K562 (cell line): ENCODE results near the gene PRR23B. TPM values are rescaled to one million over a fixed set of nuclear protein-coding genes. Genes with fewer than 3 reads are reported as not detected.

Experiments used
- ATAC-seq: fragments of 200-7000 bp; cut with Tn5 transposase; 3 replicates; pipeline ENCODE4 v1.9.1; 2020; ENCODE audit warnings: moderate library complexity
- BruUV-seq: library from RNA; stranded (reverse); fragments of 400-500 nt; replicated peaks from 2 replicates; lab custom pipeline; 2021; lab: Mats Ljungman, UMichigan
- CTCF ChIA-PET: fragments of 300-600 bp; formaldehyde crosslinking; extraction: SDS; loops from one replicate; lab custom pipeline; 2021; ENCODE audit warnings: low intra/inter-chr PET ratio; lab: Yijun Ruan, JAX
- POLR2A ChIA-PET: fragments of 300-600, 350-650 bp; sonication (Branson Sonifier 250); formaldehyde crosslinking; extraction: SDS; loops from one replicate; lab custom pipeline; 2021; ENCODE audit warnings: antibody characterized with exemption, inconsistent platforms; lab: Yijun Ruan, JAX
- DNase-seq, 4 experiments: peaks; one replicate each; pipeline versions ENCODE4 v3.0.0 to v3.0.0-alpha.2; 2011 to 2018; ENCODE audit warnings: low spot score in 3 of 4, mixed read lengths in 3 of 4; ENCODE audit errors: extremely low read depth in 1 of 4
- FAIRE-seq: peaks from 2 replicates; lab custom pipeline; 2011; peaks lifted over from hg19 to GRCh38; lab: Jason Lieb, UNC
- H2AFZ ChIP-seq: 2 replicates; pipeline ENCODE4 v1.6.0; 2011; ENCODE audit warnings: low read depth, low read length, control low read depth, inconsistent platforms
- H3K27ac ChIP-seq: fragments of 200-600 bp; 3 replicates; pipeline ENCODE4 v1.8.0; 2011; ENCODE audit warnings: low read depth, mild to moderate bottlenecking, control low read depth, inconsistent platforms, low read length, moderate library complexity, mixed read lengths; ENCODE audit errors: extremely low read depth
- H3K27me3 ChIP-seq, 2 experiments: fragments of 300-600 bp in 1 of 2; 2 replicates in 1 of 2; 3 replicates in 1 of 2; pipeline versions ENCODE4 v1.6.0 to v1.8.0; 2011; ENCODE audit warnings: inconsistent platforms in 2 of 2, low read length in 2 of 2, mild to moderate bottlenecking in 1 of 2, mixed read lengths in 1 of 2, moderate library complexity in 1 of 2; ENCODE audit not compliant: control insufficient read depth in 2 of 2, insufficient read depth in 2 of 2
- H3K36me3 ChIP-seq: fragments of 300-600 bp; 3 replicates; pipeline ENCODE4 v1.8.0; 2011; ENCODE audit warnings: mild to moderate bottlenecking, low read length, inconsistent platforms; ENCODE audit not compliant: control insufficient read depth, insufficient read depth
- H3K4me1 ChIP-seq, 2 experiments: fragments of 200-600 bp in 1 of 2; replicated peaks in 1 of 2; 2 replicates in 1 of 2; 3 replicates in 1 of 2; pipeline versions ENCODE4 v1.5.1 to v1.8.0; 2011; ENCODE audit warnings: inconsistent platforms in 2 of 2, low read length in 2 of 2, mild to moderate bottlenecking in 1 of 2, mixed read lengths in 1 of 2, moderate library complexity in 1 of 2; ENCODE audit not compliant: control insufficient read depth in 2 of 2, insufficient read depth in 2 of 2
- H3K4me2 ChIP-seq: 2 replicates; pipeline ENCODE4 v1.6.1; 2011; ENCODE audit warnings: low read length, control low read depth, inconsistent platforms, mixed read lengths; ENCODE audit not compliant: insufficient read depth
- H3K4me3 ChIP-seq: fragments of 200-600 bp; sonication (generic), shearing (Covaris generic); 2 replicates; pipeline ENCODE4 v1.5.1; 2016; ENCODE audit warnings: control low read depth, inconsistent platforms
- H3K79me2 ChIP-seq: fragments of 200-600 bp; 3 replicates; pipeline ENCODE4 v1.8.0; 2011; ENCODE audit warnings: low read length, inconsistent platforms; ENCODE audit not compliant: control insufficient read depth, insufficient read depth
- H3K9ac ChIP-seq, 2 experiments: 2 replicates each; pipeline versions ENCODE4 v1.6.0 to v1.6.1; 2011; ENCODE audit warnings: low read depth in 2 of 2, low read length in 2 of 2, control low read depth in 1 of 2, inconsistent platforms in 1 of 2, mild to moderate bottlenecking in 1 of 2, mixed read lengths in 1 of 2; ENCODE audit not compliant: insufficient read depth in 1 of 2
- H3K9me1 ChIP-seq: one replicate; pipeline ENCODE4 v1.6.0; 2011; ENCODE audit warnings: inconsistent platforms, mild to moderate bottlenecking, low read length, moderate library complexity; ENCODE audit not compliant: control insufficient read depth, insufficient read depth
- H3K9me3 ChIP-seq: replicated peaks from 2 replicates; pipeline ENCODE4 v1.5.1; 2011; ENCODE audit warnings: low read depth, low read length, inconsistent platforms; ENCODE audit not compliant: control insufficient read depth, insufficient read depth
- H4K20me1 ChIP-seq: replicated peaks from 2 replicates; pipeline ENCODE4 v1.6.1; 2011; ENCODE audit warnings: low read length, inconsistent platforms, mixed read lengths; ENCODE audit not compliant: control insufficient read depth, insufficient read depth
- ADNP ChIP-seq: fragments of 200-800 bp; sonication (Bioruptor generic); IDR thresholded peaks from 2 replicates; pipeline ENCODE4 v1.6.1; 2016; ENCODE audit warnings: missing genetic modification characterization, missing compliant biosample characterization
- ELF4 ChIP-seq: fragments of 450-650 bp; formaldehyde crosslinking; IDR thresholded peaks from 2 replicates; pipeline ENCODE4 v1.4.0; 2022; ENCODE audit warnings: missing genetic modification characterization
- PRPF4 ChIP-seq: fragments of 200-400 bp; formaldehyde crosslinking; IDR thresholded peaks from one replicate; pipeline ENCODE4 v1.6.1; 2017; ENCODE audit warnings: low read length, low read depth, mild to moderate bottlenecking; ENCODE audit not compliant: insufficient read depth, poor library complexity, severe bottlenecking
- PTTG1 ChIP-seq: fragments of 450-650 bp; IDR thresholded peaks from 2 replicates; pipeline ENCODE4 v1.6.1; 2016; ENCODE audit warnings: low read depth, mild to moderate bottlenecking, missing genetic modification characterization, missing compliant biosample characterization
- STAT5B ChIP-seq: fragments of 250-450 bp; sonication (Bioruptor Pico); IDR thresholded peaks from 2 replicates; pipeline ENCODE4 v1.8.0; 2021; ENCODE audit warnings: mild to moderate bottlenecking, inconsistent platforms
- TFAM ChIP-seq: fragments of 250-450 bp; sonication (Bioruptor Pico); conservative IDR thresholded peaks from 2 replicates; pipeline ENCODE4 v1.5.0; 2021; ENCODE audit warnings: mild to moderate bottlenecking, moderate library complexity
- TRIM24 ChIP-seq, 2 experiments: fragments of 450-650 bp; IDR thresholded peaks; 2 replicates each; pipeline ENCODE4 v1.6.1; 2016
- ZBED1 ChIP-seq: IDR thresholded peaks from 2 replicates; pipeline ENCODE4 v1.6.1; 2014
- ZFX ChIP-seq: sonication (generic); formaldehyde crosslinking; IDR thresholded peaks from 2 replicates; pipeline ENCODE4 v1.8.0; 2022; ENCODE audit warnings: mild to moderate bottlenecking, missing genetic modification reagents, moderate library complexity
- WGBS: fragments of 100-300 bp; shearing (Covaris generic); methylation state at CpG from one replicate; pipeline ENCODE4 v1.1.6; 2016; ENCODE audit warnings: low coverage, mixed read lengths; ENCODE audit not compliant: insufficient coverage; ENCODE audit errors: missing lambda C conversion rate; 5-methylcytosine and 5-hydroxymethylcytosine counted together
- in situ Hi-C: fragments of 300-500 bp; cut with MboI; formaldehyde crosslinking; loops from 4 replicates; pipeline ENCODE4 v1.15.0; 2018; ENCODE audit warnings: inconsistent platforms, mixed read lengths
- intact Hi-C: fragments of 100-400 bp; cut with micrococcal nuclease; formaldehyde crosslinking; loops from 2 replicates; pipeline ENCODE4 v1.14.2; 2022
- polyA plus RNA-seq, 8 experiments: library from polyadenylated mRNA; depleted of rRNA in 4 of 8; stranded (reverse) in 5 of 8; unstranded in 3 of 8; fragments of >200 nt; fragmentation: Nextera tagmentation in 2 of 8; fragmentation: Illumina TruSeq in 1 of 8; extraction: Ambion mirVana in 2 of 8; extraction: Trizol in 1 of 8; gene quantifications; 2 replicates each; pipeline versions ENCODE4 v1.2.1 to v1.2.3, GENCODE V29; 2011 to 2014; ENCODE audit warnings: inconsistent platforms in 1 of 8, missing spikeins in 1 of 8
- total RNA-seq, 7 experiments: library from RNA; depleted of rRNA in 6 of 7; stranded (reverse); fragments of >200 nt in 6 of 7; fragmentation: Illumina TruSeq in 2 of 7; extraction: Trizol in 2 of 7; gene quantifications; 2 replicates each; pipeline versions ENCODE4 v1.2.1 to v1.2.3, GENCODE V29; 2011 to 2021; ENCODE audit warnings: low replicate concordance in 1 of 7
- TF ChIP-seq, protein P1 (sequence below): fragments of 450-650 bp; formaldehyde crosslinking; IDR thresholded peaks from 2 replicates; pipeline ENCODE4 v1.4.0; 2020; ENCODE audit warnings: mild to moderate bottlenecking, moderate library complexity
- TF ChIP-seq, protein P2 (sequence below): sonication (generic); formaldehyde crosslinking; IDR thresholded peaks from 2 replicates; pipeline ENCODE4 v1.8.0; 2022; ENCODE audit warnings: missing genetic modification reagents, mild to moderate bottlenecking, borderline replicate concordance
- TF ChIP-seq, protein P3 (sequence below): sonication (generic); formaldehyde crosslinking; IDR thresholded peaks from 2 replicates; pipeline ENCODE4 v1.8.1; 2023; ENCODE audit warnings: mild to moderate bottlenecking, missing genetic modification reagents
- TF ChIP-seq, protein P4 (sequence below): fragments of 150-350 bp; conservative IDR thresholded peaks from 2 replicates; pipeline ENCODE4 v1.6.1; 2014; ENCODE audit warnings: low read length

PRR23B gene
- total and polyA plus RNA-seq, 9 of the 15 experiments (the other 6 are each of a cell fraction or from before 2014, with no cell fraction given): not detected

DNA sequence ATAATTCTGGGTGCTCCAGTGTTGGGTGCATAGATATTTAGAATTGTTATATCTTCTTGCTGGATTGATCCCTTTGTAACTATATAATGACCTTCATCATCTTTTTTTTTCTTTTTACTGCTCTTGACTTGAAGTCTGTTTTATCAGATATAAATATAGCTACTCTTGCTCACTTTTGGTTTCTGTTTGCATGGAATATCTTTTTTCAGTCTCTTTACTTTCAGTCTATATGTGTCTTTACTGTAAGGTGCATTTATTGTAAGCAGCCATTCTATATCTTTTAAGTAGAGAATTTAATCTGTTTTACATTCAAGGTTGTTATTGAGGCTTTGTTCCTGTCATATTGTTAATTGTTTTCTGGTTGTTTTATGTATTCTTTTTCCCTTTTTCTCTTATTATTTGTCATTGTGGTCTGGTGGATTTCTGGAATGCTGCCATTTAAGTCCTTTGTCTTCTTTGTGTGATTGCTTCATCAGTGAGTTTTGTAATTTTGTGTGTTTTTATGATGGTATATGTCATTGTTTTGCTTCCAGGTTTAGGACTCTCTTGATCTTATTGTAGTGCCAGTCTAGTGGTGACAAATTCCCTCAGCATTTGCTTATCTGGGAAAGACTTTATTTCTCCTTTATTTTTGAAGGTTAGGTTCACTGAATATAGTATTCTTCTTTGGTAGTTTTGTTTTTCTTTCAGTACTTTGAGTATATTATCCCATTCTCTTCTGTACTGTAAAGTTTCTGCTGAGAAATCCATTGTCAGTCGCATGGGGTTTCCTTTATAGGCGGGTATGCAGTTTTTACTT lies 32.3 kb upstream of the PRR23B start:
- Histone ChIP-seq H3K4me3 (no peak overlapping the region), H2AFZ (no peak overlapping the region), H3K9ac (no peak overlapping the region), H4K20me1 (no peaks in the 10 kb centered on the region), H3K27ac (no peak overlapping the region), H3K9me1 (no peaks in the 10 kb centered on the region), H3K79me2 (no peaks in the 10 kb centered on the region), H3K36me3 (no peaks in the 10 kb centered on the region), H3K9me3 (no peaks in the 10 kb centered on the region), H3K4me2 (no peak overlapping the region), H3K27me3 (no peaks in the 10 kb centered on the region), H3K4me1 (no peaks in the 10 kb centered on the region)
- WGBS: 0% methylated on average over 2 of the region's 2 CpGs
- in situ Hi-C loops (no loop called here), intact Hi-C loops (no loop called here)
- no peak for ATAC-seq
- no TSS peak for BruUV-seq
- DNase-seq: no peak
- ChIA-PET POLR2A (interaction anchor here (0.6 kb wide), 1 partner anchor 137 kb away, joined by 3 read pairs; no protein-coding TSS in a partner anchor), CTCF (no interaction called here)
- FAIRE-seq: no peak
- TF ChIP-seq TRIM24 (IDR thresholded peaks at IDR 0.05) (no peak), ZFX (CRISPR knock-in tag) (no peak), ELF4 (CRISPR knock-in tag) (no peak), PRPF4 (no peak), ADNP (tag) (no peak), TFAM (CRISPR knock-in tag) (no peak), ZBED1 (no peak), STAT5B (no peak), PTTG1 (tag) (no peak)
- TF ChIP-seq, protein P1, sequence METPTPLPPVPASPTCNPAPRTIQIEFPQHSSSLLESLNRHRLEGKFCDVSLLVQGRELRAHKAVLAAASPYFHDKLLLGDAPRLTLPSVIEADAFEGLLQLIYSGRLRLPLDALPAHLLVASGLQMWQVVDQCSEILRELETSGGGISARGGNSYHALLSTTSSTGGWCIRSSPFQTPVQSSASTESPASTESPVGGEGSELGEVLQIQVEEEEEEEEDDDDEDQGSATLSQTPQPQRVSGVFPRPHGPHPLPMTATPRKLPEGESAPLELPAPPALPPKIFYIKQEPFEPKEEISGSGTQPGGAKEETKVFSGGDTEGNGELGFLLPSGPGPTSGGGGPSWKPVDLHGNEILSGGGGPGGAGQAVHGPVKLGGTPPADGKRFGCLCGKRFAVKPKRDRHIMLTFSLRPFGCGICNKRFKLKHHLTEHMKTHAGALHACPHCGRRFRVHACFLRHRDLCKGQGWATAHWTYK: no peak
- TF ChIP-seq, protein P2, sequence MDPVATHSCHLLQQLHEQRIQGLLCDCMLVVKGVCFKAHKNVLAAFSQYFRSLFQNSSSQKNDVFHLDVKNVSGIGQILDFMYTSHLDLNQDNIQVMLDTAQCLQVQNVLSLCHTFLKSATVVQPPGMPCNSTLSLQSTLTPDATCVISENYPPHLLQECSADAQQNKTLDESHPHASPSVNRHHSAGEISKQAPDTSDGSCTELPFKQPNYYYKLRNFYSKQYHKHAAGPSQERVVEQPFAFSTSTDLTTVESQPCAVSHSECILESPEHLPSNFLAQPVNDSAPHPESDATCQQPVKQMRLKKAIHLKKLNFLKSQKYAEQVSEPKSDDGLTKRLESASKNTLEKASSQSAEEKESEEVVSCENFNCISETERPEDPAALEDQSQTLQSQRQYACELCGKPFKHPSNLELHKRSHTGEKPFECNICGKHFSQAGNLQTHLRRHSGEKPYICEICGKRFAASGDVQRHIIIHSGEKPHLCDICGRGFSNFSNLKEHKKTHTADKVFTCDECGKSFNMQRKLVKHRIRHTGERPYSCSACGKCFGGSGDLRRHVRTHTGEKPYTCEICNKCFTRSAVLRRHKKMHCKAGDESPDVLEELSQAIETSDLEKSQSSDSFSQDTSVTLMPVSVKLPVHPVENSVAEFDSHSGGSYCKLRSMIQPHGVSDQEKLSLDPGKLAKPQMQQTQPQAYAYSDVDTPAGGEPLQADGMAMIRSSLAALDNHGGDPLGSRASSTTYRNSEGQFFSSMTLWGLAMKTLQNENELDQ (CRISPR knock-in tag): no peak
- TF ChIP-seq, protein P3, sequence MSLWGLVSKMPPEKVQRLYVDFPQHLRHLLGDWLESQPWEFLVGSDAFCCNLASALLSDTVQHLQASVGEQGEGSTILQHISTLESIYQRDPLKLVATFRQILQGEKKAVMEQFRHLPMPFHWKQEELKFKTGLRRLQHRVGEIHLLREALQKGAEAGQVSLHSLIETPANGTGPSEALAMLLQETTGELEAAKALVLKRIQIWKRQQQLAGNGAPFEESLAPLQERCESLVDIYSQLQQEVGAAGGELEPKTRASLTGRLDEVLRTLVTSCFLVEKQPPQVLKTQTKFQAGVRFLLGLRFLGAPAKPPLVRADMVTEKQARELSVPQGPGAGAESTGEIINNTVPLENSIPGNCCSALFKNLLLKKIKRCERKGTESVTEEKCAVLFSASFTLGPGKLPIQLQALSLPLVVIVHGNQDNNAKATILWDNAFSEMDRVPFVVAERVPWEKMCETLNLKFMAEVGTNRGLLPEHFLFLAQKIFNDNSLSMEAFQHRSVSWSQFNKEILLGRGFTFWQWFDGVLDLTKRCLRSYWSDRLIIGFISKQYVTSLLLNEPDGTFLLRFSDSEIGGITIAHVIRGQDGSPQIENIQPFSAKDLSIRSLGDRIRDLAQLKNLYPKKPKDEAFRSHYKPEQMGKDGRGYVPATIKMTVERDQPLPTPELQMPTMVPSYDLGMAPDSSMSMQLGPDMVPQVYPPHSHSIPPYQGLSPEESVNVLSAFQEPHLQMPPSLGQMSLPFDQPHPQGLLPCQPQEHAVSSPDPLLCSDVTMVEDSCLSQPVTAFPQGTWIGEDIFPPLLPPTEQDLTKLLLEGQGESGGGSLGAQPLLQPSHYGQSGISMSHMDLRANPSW: no peak
- TF ChIP-seq, protein P4, sequence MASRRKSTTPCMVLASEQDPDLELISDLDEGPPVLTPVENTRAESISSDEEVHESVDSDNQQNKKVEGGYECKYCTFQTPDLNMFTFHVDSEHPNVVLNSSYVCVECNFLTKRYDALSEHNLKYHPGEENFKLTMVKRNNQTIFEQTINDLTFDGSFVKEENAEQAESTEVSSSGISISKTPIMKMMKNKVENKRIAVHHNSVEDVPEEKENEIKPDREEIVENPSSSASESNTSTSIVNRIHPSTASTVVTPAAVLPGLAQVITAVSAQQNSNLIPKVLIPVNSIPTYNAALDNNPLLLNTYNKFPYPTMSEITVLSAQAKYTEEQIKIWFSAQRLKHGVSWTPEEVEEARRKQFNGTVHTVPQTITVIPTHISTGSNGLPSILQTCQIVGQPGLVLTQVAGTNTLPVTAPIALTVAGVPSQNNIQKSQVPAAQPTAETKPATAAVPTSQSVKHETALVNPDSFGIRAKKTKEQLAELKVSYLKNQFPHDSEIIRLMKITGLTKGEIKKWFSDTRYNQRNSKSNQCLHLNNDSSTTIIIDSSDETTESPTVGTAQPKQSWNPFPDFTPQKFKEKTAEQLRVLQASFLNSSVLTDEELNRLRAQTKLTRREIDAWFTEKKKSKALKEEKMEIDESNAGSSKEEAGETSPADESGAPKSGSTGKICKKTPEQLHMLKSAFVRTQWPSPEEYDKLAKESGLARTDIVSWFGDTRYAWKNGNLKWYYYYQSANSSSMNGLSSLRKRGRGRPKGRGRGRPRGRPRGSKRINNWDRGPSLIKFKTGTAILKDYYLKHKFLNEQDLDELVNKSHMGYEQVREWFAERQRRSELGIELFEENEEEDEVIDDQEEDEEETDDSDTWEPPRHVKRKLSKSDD: no peak
